Measurements from ENCODE around the gene LACTB. TPM values are rescaled to one million over a fixed set of nuclear protein-coding genes. Genes with fewer than 3 reads are reported as not detected.

Gene LACTB
- total and polyA plus RNA-seq, 11 donors, result 17.9 to 31.0 (median 22.7) TPM

DNA sequence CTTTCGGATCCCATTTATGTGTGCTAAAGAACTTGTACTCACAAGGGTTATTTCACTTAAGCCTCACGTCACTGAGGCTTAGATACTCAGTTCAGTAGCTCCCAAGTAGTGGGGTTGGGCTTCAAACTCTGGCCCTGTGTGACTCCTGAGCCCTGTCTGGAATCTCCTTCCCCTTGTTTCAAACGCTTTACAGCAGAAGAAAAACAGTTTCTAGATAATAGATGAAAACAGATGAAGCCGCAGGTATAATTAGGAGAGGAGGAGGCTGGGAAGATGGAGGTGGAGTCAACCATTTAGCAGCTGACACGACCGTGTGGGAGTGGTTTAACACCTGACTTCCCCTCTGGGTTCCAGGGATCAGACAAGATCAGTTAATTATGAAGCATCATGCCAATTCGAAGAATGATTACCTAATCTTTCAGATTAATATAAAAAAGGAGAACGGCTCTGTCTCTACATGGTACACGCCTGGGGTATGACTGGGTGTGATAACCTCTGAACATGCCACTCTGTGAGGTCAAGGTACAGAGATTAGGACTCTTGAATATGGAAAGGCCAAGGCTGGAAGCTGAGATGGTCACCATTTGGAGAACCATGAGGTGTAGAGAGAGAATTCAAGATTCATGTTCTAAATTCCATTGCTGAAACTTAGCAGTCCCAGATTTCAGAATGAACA lies 48.0 kb upstream of the LACTB start:
- ATAC-seq, result no peak
- peaks cover 0 to 28% (median 2%) of the 10 kb centered on the region in 12 donors for H3K4me1 ChIP-seq

DNA sequence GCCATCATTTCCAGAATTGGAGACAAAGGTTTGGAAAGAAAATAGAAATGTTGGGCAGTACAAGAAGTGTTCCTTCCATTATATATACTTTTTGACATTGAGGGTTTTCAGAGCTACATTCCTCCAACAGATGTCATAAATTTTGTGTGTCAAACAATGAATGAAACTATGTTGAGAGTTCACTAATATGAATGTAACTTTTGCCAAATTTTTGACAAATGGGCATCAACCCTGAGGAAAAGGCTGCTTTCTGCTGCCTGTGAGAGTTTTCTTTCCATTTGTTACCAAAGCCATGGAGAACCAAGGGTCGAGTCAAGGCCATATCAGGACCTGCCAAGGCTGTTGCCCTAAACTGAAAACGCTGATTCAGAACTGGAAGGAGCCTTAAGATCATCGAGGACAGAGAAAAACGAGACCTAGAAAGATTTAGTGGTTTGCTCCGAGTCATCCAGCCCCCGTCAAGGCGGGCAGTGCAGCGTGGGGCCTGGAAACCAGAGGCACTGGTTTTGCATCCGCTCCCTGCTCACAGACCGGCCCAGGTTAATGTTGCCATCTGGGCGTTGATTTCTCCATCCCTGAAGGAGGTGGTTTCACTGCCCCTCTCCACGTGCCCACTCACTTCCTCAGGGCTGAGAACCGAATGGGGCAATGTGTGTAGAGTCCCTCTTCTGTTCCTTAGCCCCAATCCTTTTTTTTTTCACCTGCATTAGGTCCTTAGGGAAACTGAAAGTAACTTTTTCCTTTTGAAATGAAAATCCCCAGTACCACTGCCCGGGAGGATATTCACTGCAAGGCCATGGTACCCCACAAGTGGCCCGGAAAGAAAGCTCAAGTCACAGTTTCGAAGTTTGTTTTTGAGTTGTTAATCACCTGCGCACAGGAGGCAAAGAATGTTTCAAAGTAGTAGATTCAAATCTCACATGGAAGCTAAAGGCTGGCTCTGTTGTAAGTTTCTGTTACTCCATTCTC lies 46.4 kb upstream of the LACTB start:
- Histone ChIP-seq H3K27me3 (no peaks in the 10 kb centered on the region), H3K4me3 (no peak overlapping the region), H3K36me3 (peaks cover 0 to 22% (median 14%) of the 10 kb centered on the region in 9 donors), H3K27ac (peak overlapping the region in 1 of 12 donors; percentile 80), H3K4me1 (peaks cover 0 to 30% (median 9%) of the 10 kb centered on the region in 12 donors), H3K9me3 (no peaks in the 10 kb centered on the region)
- WGBS, 4 donors, result 84 to 89% (median 86%) methylated on average over 17 of the region's 17 CpGs
- ATAC-seq, result no peak
- DNase-seq, result no peak
- TF ChIP-seq, protein P1, sequence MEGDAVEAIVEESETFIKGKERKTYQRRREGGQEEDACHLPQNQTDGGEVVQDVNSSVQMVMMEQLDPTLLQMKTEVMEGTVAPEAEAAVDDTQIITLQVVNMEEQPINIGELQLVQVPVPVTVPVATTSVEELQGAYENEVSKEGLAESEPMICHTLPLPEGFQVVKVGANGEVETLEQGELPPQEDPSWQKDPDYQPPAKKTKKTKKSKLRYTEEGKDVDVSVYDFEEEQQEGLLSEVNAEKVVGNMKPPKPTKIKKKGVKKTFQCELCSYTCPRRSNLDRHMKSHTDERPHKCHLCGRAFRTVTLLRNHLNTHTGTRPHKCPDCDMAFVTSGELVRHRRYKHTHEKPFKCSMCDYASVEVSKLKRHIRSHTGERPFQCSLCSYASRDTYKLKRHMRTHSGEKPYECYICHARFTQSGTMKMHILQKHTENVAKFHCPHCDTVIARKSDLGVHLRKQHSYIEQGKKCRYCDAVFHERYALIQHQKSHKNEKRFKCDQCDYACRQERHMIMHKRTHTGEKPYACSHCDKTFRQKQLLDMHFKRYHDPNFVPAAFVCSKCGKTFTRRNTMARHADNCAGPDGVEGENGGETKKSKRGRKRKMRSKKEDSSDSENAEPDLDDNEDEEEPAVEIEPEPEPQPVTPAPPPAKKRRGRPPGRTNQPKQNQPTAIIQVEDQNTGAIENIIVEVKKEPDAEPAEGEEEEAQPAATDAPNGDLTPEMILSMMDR (IDR thresholded peaks at IDR 0.05), result no peak
- no peak for TF ChIP-seq POLR2A (IDR thresholded peaks at IDR 0.05)
- intact Hi-C loops (cut with DNase I), result no loop called here

More for the DNA sequence above, 48.0 kb upstream of the LACTB start:
- Histone ChIP-seq H3K27me3 (no peaks in the 10 kb centered on the region), H3K36me3 (peaks cover 0 to 36% (median 18%) of the 10 kb centered on the region in 9 donors), H3K9me3 (no peaks in the 10 kb centered on the region), H3K4me3 (no peak overlapping the region), H3K27ac (peak overlapping the region in 1 of 12 donors; percentile 80)
- intact Hi-C loops (cut with DNase I), result no loop called here
- TF ChIP-seq POLR2A (IDR thresholded peaks at IDR 0.05), result no peak
- TF ChIP-seq, protein P1 (IDR thresholded peaks at IDR 0.05), result no peak
- no peak for DNase-seq
- WGBS, 4 donors, result 72 to 78% (median 76%) methylated on average over 9 of the region's 9 CpGs

DNA sequence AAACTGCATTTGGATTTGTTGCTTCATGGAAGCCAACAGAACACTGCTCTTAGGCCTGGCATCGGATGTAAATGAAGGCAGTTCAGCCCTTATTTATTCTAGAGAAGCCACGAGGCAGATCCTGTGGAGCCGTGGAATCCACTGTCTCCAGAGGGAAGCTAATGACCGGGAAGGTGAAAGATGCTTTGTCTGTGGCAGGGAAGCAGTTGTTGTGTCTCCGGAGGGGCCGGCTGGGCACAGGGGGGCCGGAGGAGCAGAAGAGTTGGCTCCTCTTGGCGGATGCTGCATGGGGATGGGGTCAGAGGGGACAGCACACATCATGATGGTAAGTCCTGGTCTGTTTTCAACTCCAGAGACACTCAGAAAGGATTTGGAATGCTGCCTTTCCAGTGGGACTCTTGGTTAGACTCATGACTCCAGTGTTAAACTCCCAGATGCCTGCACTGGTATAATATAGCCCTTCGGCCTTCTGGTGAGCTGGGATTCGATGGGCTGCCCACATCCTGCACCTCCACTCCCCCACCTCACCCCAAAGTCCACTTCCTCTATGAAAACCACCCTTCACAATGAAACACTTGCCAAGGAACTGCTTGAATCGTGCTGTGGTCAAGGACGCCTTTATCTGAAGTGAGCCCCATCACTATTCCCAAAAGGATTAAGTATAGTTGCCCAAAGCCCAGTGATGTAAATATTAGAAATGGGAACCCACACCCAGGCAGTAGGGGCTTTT lies 45.5 kb upstream of the LACTB start:
- Histone ChIP-seq H3K4me3 (no peak overlapping the region), H3K27me3 (no peaks in the 10 kb centered on the region), H3K4me1 (peaks cover 0 to 34% (median 10%) of the 10 kb centered on the region in 12 donors), H3K9me3 (no peaks in the 10 kb centered on the region), H3K27ac (peak overlapping the region in 1 of 12 donors; percentile 80), H3K36me3 (peaks cover 0 to 13% (median 5%) of the 10 kb centered on the region in 9 donors)
- no peak for DNase-seq
- 54 to 72% (median 65%) methylated on average over 11 to 12 of the region's 12 CpGs for WGBS, 4 donors
- intact Hi-C loops (cut with DNase I), result loop anchor here in 1 of 10 donors (2.0 kb wide), 1 partner anchor 75 kb away; no protein-coding TSS in a partner anchor
- no peak for ATAC-seq
- TF ChIP-seq, protein P1 (IDR thresholded peaks at IDR 0.05), result no peak
- no peak for TF ChIP-seq POLR2A (IDR thresholded peaks at IDR 0.05)

All from heart left ventricle (tissue), 16 donors.